HG02885 (cell line): ENCODE measurements around the gene ATRX.
"Not testable (repeated sequence)": the region's sequence is repeated elsewhere in the genome, so short reads cannot be mapped to it uniquely, and the experiment has no call there.

ENCODE experiments used
- ATAC-seq: cut with Tn5 transposase; IDR thresholded peaks from one replicate; pipeline ENCODE4 v1.9.1; 2021; ENCODE audit warnings: mild to moderate bottlenecking; ENCODE audit not compliant: unreplicated experiment, poor library complexity

ATRX gene

GRCh38 chrX:77519765-77520164 lies 266.3 kb downstream of the ATRX start:
- no peak for ATAC-seq

- ATAC-seq = no peak
Measured at GRCh38 chrX:77514177-77514576, 271.8 kb downstream of the ATRX start.

GRCh38 chrX:77510007-77510406 lies 276.0 kb downstream of the ATRX start:
- no peak for ATAC-seq

GRCh38 chrX:77505227-77505626 lies 280.8 kb downstream of the ATRX start:
- ATAC-seq = no peak

GRCh38 chrX:77502951-77503525 lies 283.0 kb downstream of the ATRX start:
- no peak for ATAC-seq

- ATAC-seq = not testable (repeated sequence)
Measured at GRCh38 chrX:77500164-77500563, 285.9 kb downstream of the ATRX start.

- no peak for ATAC-seq
Measured at GRCh38 chrX:77493677-77494553, 292.1 kb downstream of the ATRX start.

GRCh38 chrX:77484045-77484444 lies 302.0 kb downstream of the ATRX start:
- ATAC-seq = no peak

GRCh38 chrX:77455437-77455836 lies 330.6 kb downstream of the ATRX start:
- no peak for ATAC-seq
